ENCODE results near the gene UBE2C.

UBE2C gene

GRCh38 chr20:45816951-45817350, 4.5 kb downstream of the UBE2C start:
- Histone ChIP-seq H3K36me3 (replicated peaks; ENCODE audit: insufficient read depth, low read length) (0 out of 2 replicates have a peak, but pooled peaks cover 3% of the 10 kb centered on the region), H3K9me3 (replicated peaks; ENCODE audit: insufficient read depth, low read length) (no peaks in the 10 kb centered on the region), H3K4me3 (ENCODE audit: low read length) (no peak overlapping the region), H3K4me2 (ENCODE audit: low read depth, low read length) (no peak overlapping the region), H3K79me2 (ENCODE audit: low read length) (peaks cover 19% of the 10 kb centered on the region), H2AFZ (ENCODE audit: low read length) (no peak overlapping the region), H3F3A (ENCODE audit: insufficient read depth, low read length) (peaks cover 22% of the 10 kb centered on the region), H3K9me2 (replicated peaks; ENCODE audit: insufficient read depth, low read length) (no peaks in the 10 kb centered on the region), H3K4me1 (ENCODE audit: low read length) (no peaks in the 10 kb centered on the region), H3K9ac (ENCODE audit: low read length) (no peak overlapping the region), H3K27me3 (replicated peaks; ENCODE audit: insufficient read depth, low read length) (no peaks in the 10 kb centered on the region), H4K20me1 (ENCODE audit: insufficient read depth, low read length) (no peaks in the 10 kb centered on the region), H3K27ac (ENCODE audit: low read length) (no peak overlapping the region)
- DNase-seq: no peak
- TF ChIP-seq CTCF (IDR thresholded peaks at IDR 0.05; ENCODE audit: low read length) (no peak), EZH2 (optimal IDR thresholded peaks at IDR 0.05; ENCODE audit: low read depth, low read length) (no peak), EZH2phosphoT487 (IDR thresholded peaks at IDR 0.05; ENCODE audit: low read length) (no peak)

DNA sequence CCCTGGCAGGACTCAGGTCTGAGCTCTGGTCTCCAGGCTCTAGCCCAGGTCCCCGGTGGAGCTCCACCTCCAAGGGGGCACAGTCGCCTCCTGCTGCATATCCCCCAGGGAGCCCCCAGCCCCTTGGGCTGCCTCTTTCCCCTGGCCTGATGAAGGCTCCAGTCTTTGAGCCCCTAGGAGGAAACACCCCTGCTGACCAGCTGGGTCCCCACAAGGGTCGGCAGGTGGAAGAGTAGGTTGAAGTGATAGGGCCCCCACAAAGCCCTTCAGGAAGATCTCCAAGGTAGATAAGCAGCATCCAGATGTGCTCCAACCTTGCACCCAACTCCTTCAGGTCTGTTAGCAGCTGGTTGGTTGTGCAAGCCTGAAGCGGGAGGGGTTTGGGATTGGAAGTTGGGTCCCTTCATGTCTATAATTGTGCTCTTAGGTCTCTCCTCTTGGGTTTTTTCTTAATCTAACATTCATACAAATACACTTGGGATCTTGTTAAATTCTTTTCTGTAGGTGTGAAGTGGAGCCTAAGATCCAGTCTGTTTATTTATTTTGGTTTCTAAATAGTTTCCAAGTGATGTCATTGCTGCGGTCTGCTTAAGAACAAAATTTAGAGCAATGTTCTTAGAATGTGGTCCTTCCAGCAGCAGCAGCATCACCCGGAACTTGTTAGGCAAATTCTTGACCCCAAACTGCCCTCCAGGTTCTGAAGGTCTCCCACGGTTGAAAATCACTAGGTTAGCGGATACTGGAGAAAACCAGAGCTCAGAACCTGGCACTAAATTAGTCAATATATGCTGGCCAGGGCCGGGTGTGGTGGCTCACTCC, 5.1 kb downstream of the UBE2C start:
- Histone ChIP-seq H3K9me2 (replicated peaks; ENCODE audit: insufficient read depth, low read length) (no peaks in the 10 kb centered on the region), H3K36me3 (replicated peaks; ENCODE audit: insufficient read depth, low read length) (0 out of 2 replicates have a peak, but pooled peaks cover 3% of the 10 kb centered on the region), H3K9me3 (replicated peaks; ENCODE audit: insufficient read depth, low read length) (no peaks in the 10 kb centered on the region), H2AFZ (ENCODE audit: low read length) (no peak overlapping the region), H3K27ac (ENCODE audit: low read length) (no peak overlapping the region), H3K9ac (ENCODE audit: low read length) (no peak overlapping the region), H3K79me2 (ENCODE audit: low read length) (peaks cover 17% of the 10 kb centered on the region), H3K4me2 (ENCODE audit: low read depth, low read length) (no peak overlapping the region), H3K27me3 (replicated peaks; ENCODE audit: insufficient read depth, low read length) (no peaks in the 10 kb centered on the region), H4K20me1 (ENCODE audit: insufficient read depth, low read length) (no peaks in the 10 kb centered on the region), H3K4me1 (ENCODE audit: low read length) (no peaks in the 10 kb centered on the region), H3K4me3 (ENCODE audit: low read length) (no peak overlapping the region), H3F3A (ENCODE audit: insufficient read depth, low read length) (peaks cover 22% of the 10 kb centered on the region)
- DNase-seq: no peak
- TF ChIP-seq CTCF (IDR thresholded peaks at IDR 0.05; ENCODE audit: low read length) (no peak), EZH2 (optimal IDR thresholded peaks at IDR 0.05; ENCODE audit: low read depth, low read length) (no peak), EZH2phosphoT487 (IDR thresholded peaks at IDR 0.05; ENCODE audit: low read length) (no peak)

- no peak overlapping the region for H3K27ac ChIP-seq (ENCODE audit: low read length)
- no peaks in the 10 kb centered on the region for H3K9me2 ChIP-seq (replicated peaks; ENCODE audit: insufficient read depth, low read length)
- TF ChIP-seq EZH2phosphoT487 (IDR thresholded peaks at IDR 0.05; ENCODE audit: low read length) (no peak), EZH2 (optimal IDR thresholded peaks at IDR 0.05; ENCODE audit: low read depth, low read length) (no peak), CTCF (IDR thresholded peaks at IDR 0.05; ENCODE audit: low read length) (no peak)
- no peak for DNase-seq
- peaks cover 11% of the 10 kb centered on the region for H3K79me2 ChIP-seq (ENCODE audit: low read length)
- H3K9me3 ChIP-seq (replicated peaks; ENCODE audit: insufficient read depth, low read length): no peaks in the 10 kb centered on the region
- H3K4me3 ChIP-seq (ENCODE audit: low read length): no peak overlapping the region
- no peaks in the 10 kb centered on the region for H4K20me1 ChIP-seq (ENCODE audit: insufficient read depth, low read length)
- no peak overlapping the region for H3K4me2 ChIP-seq (ENCODE audit: low read depth, low read length)
- H3F3A ChIP-seq (ENCODE audit: insufficient read depth, low read length): peaks cover 22% of the 10 kb centered on the region
- H3K36me3 ChIP-seq (replicated peaks; ENCODE audit: insufficient read depth, low read length): 0 out of 2 replicates have a peak, but pooled peaks cover 3% of the 10 kb centered on the region
- no peaks in the 10 kb centered on the region for H3K4me1 ChIP-seq (ENCODE audit: low read length)
- H2AFZ ChIP-seq (ENCODE audit: low read length): no peak overlapping the region
- no peak overlapping the region for H3K9ac ChIP-seq (ENCODE audit: low read length)
- no peaks in the 10 kb centered on the region for H3K27me3 ChIP-seq (replicated peaks; ENCODE audit: insufficient read depth, low read length)
Measured at GRCh38 chr20:45818239-45818638, 5.8 kb downstream of the UBE2C start.

Measured in MM.1S (cell line).